Neural cell (in vitro differentiated cells): ENCODE measurements around the gene RTL1.

Experiments used
- EP300 ChIP-seq: fragments of 450-650 bp; conservative IDR thresholded peaks from 2 replicates; pipeline ENCODE4 v1.6.1; 2014; ENCODE audit warnings: antibody characterized with exemption, mild to moderate bottlenecking, moderate library complexity; ENCODE audit not compliant: poor library complexity, severe bottlenecking
- EZH2 ChIP-seq: fragments of 200-600, 300-800 bp; shearing (Covaris generic), sonication (generic); IDR thresholded peaks from 2 replicates; pipeline ENCODE4 v1.6.1; 2014; ENCODE audit warnings: antibody characterized with exemption, low read length, borderline replicate concordance, mild to moderate bottlenecking; ENCODE audit not compliant: insufficient read depth, poor library complexity, severe bottlenecking
- POLR2AphosphoS5 ChIP-seq: IDR thresholded peaks from 2 replicates; pipeline ENCODE4 v1.6.1; 2012
- RAD21 ChIP-seq: fragments of 450-650 bp; conservative IDR thresholded peaks from 2 replicates; pipeline ENCODE4 v1.6.1; 2014; ENCODE audit warnings: antibody characterized with exemption, mild to moderate bottlenecking, moderate library complexity
- TF ChIP-seq, protein P1 (sequence below): fragments of 450-650 bp; IDR thresholded peaks from 2 replicates; pipeline ENCODE4 v1.5.1; 2014; ENCODE audit warnings: antibody characterized with exemption, mild to moderate bottlenecking, moderate library complexity; ENCODE audit not compliant: poor library complexity, severe bottlenecking

DNA sequence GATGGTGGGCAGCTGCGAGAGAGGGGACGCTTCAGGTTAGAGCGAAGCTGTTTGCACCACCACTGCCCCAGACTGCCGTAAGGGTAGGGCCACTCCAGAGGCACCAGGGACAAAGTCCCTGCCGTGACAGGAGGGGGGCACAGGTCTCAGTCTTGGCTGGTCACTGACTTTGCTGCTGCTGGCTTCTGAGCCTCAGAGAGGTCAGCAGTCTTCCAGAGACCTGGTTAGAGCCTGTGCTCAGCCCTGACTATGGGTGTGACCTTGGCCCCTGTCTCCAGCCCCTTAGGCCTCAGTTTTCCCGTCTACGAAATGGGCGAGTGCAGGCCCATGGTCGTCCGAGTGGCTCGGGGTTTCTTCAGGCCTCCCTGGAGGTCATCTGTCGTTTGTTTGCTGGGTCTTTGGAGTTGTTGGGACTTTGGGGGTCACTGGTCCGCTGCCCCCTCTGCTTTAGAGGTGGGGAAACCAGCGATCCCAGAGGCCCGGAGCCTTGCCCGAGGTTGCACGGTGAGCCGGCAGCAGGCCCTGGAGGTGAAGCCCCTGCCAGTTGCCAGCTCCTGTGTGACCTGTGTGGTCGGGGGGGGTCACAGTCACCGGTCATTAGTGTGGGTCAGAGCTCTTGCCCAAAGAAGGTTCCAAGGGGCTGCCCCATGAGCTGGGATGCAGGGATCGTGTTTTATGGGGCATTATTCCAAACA is 62.3 kb downstream of the RTL1 start:
- TF ChIP-seq, protein P1, sequence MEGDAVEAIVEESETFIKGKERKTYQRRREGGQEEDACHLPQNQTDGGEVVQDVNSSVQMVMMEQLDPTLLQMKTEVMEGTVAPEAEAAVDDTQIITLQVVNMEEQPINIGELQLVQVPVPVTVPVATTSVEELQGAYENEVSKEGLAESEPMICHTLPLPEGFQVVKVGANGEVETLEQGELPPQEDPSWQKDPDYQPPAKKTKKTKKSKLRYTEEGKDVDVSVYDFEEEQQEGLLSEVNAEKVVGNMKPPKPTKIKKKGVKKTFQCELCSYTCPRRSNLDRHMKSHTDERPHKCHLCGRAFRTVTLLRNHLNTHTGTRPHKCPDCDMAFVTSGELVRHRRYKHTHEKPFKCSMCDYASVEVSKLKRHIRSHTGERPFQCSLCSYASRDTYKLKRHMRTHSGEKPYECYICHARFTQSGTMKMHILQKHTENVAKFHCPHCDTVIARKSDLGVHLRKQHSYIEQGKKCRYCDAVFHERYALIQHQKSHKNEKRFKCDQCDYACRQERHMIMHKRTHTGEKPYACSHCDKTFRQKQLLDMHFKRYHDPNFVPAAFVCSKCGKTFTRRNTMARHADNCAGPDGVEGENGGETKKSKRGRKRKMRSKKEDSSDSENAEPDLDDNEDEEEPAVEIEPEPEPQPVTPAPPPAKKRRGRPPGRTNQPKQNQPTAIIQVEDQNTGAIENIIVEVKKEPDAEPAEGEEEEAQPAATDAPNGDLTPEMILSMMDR, result no peak
- no peak for TF ChIP-seq EZH2
- no peak for TF ChIP-seq RAD21
- TF ChIP-seq EP300, result no peak
- no peak for TF ChIP-seq POLR2AphosphoS5
